ENCODE data around the gene SCFD2. TPM values are rescaled to one million over a fixed set of nuclear protein-coding genes. Genes with fewer than 3 reads are reported as not detected.

SCFD2 gene
- polyA plus RNA-seq, 1 donor from 2014 or later: 5.0 TPM

GRCh38 chr4:52925531-52925968 is 440.3 kb downstream of the SCFD2 start:
- Histone ChIP-seq H2AFZ (ENCODE audit: low read depth, low read length) (no peak overlapping the region), H3K27me3 (ENCODE audit: insufficient read depth, low read depth, low read length) (no peaks in the 10 kb centered on the region), H3F3A (ENCODE audit: insufficient read depth, low read length, poor library complexity, severe bottlenecking) (no peaks in the 10 kb centered on the region), H3K9me2 (ENCODE audit: insufficient read depth, low read length) (no peaks in the 10 kb centered on the region), H3K4me3 (ENCODE audit: low read length) (no peak overlapping the region), H3K36me3 (ENCODE audit: insufficient read depth, low read length) (no peaks in the 10 kb centered on the region), H3K9ac (ENCODE audit: low read length) (no peak overlapping the region), H3K9me3 (ENCODE audit: low read length) (no peaks in the 10 kb centered on the region), H4K20me1 (ENCODE audit: insufficient read depth) (no peaks in the 10 kb centered on the region), H3K4me2 (ENCODE audit: low read length) (no peak overlapping the region), H3K27ac (ENCODE audit: low read length) (no peak overlapping the region), H3K79me2 (replicated peaks; ENCODE audit: insufficient read depth, low read length) (no peaks in the 10 kb centered on the region)
- TF ChIP-seq EZH2 (IDR thresholded peaks at IDR 0.05; ENCODE audit: borderline replicate concordance, insufficient read depth, low read length, poor library complexity, severe bottlenecking) (no peak), TAF1 (IDR thresholded peaks at IDR 0.05; ENCODE audit: low read depth) (no peak), RAD21 (conservative IDR thresholded peaks at IDR 0.05) (no peak)
- TF ChIP-seq, protein P1, sequence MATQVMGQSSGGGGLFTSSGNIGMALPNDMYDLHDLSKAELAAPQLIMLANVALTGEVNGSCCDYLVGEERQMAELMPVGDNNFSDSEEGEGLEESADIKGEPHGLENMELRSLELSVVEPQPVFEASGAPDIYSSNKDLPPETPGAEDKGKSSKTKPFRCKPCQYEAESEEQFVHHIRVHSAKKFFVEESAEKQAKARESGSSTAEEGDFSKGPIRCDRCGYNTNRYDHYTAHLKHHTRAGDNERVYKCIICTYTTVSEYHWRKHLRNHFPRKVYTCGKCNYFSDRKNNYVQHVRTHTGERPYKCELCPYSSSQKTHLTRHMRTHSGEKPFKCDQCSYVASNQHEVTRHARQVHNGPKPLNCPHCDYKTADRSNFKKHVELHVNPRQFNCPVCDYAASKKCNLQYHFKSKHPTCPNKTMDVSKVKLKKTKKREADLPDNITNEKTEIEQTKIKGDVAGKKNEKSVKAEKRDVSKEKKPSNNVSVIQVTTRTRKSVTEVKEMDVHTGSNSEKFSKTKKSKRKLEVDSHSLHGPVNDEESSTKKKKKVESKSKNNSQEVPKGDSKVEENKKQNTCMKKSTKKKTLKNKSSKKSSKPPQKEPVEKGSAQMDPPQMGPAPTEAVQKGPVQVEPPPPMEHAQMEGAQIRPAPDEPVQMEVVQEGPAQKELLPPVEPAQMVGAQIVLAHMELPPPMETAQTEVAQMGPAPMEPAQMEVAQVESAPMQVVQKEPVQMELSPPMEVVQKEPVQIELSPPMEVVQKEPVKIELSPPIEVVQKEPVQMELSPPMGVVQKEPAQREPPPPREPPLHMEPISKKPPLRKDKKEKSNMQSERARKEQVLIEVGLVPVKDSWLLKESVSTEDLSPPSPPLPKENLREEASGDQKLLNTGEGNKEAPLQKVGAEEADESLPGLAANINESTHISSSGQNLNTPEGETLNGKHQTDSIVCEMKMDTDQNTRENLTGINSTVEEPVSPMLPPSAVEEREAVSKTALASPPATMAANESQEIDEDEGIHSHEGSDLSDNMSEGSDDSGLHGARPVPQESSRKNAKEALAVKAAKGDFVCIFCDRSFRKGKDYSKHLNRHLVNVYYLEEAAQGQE (IDR thresholded peaks at IDR 0.05; ENCODE audit: borderline replicate concordance): no peak
- TF ChIP-seq, protein P2, sequence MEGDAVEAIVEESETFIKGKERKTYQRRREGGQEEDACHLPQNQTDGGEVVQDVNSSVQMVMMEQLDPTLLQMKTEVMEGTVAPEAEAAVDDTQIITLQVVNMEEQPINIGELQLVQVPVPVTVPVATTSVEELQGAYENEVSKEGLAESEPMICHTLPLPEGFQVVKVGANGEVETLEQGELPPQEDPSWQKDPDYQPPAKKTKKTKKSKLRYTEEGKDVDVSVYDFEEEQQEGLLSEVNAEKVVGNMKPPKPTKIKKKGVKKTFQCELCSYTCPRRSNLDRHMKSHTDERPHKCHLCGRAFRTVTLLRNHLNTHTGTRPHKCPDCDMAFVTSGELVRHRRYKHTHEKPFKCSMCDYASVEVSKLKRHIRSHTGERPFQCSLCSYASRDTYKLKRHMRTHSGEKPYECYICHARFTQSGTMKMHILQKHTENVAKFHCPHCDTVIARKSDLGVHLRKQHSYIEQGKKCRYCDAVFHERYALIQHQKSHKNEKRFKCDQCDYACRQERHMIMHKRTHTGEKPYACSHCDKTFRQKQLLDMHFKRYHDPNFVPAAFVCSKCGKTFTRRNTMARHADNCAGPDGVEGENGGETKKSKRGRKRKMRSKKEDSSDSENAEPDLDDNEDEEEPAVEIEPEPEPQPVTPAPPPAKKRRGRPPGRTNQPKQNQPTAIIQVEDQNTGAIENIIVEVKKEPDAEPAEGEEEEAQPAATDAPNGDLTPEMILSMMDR (IDR thresholded peaks at IDR 0.05; ENCODE audit: poor library complexity, severe bottlenecking): no peak

DNA sequence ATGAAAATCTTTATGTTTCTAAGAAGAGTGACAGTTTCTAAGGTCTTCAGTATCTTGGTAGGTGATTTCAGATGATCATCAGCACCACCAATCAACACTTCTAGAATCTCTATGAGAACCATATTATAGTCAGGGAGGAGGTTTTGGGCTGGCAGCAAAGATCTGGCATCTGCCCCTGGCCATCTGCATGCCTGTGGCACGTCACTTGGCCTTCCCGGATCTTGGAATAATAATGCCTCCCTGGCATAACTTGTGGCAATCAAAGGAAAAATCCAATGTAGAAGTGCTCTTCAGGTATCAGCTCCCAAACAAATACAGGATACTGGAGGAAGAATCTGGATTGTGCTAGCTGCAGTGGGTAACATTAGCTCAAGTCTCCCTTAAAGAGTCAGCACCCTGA is 446.4 kb downstream of the SCFD2 start:
- Histone ChIP-seq H3K27ac (ENCODE audit: low read length) (no peak overlapping the region), H3K36me3 (ENCODE audit: insufficient read depth, low read length) (no peaks in the 10 kb centered on the region), H3K9me3 (ENCODE audit: low read length) (no peaks in the 10 kb centered on the region), H3K9ac (ENCODE audit: low read length) (no peak overlapping the region), H3K4me2 (ENCODE audit: low read length) (no peak overlapping the region), H3F3A (ENCODE audit: insufficient read depth, low read length, poor library complexity, severe bottlenecking) (no peaks in the 10 kb centered on the region), H3K27me3 (ENCODE audit: insufficient read depth, low read depth, low read length) (no peaks in the 10 kb centered on the region), H3K4me3 (ENCODE audit: low read length) (no peak overlapping the region), H3K79me2 (replicated peaks; ENCODE audit: insufficient read depth, low read length) (no peaks in the 10 kb centered on the region), H4K20me1 (ENCODE audit: insufficient read depth) (no peaks in the 10 kb centered on the region), H3K9me2 (ENCODE audit: insufficient read depth, low read length) (no peaks in the 10 kb centered on the region), H2AFZ (ENCODE audit: low read depth, low read length) (no peak overlapping the region)
- TF ChIP-seq, protein P2 (IDR thresholded peaks at IDR 0.05; ENCODE audit: poor library complexity, severe bottlenecking): no peak
- no peak for TF ChIP-seq EZH2 (IDR thresholded peaks at IDR 0.05; ENCODE audit: borderline replicate concordance, insufficient read depth, low read length, poor library complexity, severe bottlenecking)
- no peak for TF ChIP-seq EP300 (conservative IDR thresholded peaks at IDR 0.05; ENCODE audit: poor library complexity, severe bottlenecking)
- no peak for TF ChIP-seq SMC3 (conservative IDR thresholded peaks at IDR 0.05; ENCODE audit: poor library complexity)
- TF ChIP-seq, protein P1 (IDR thresholded peaks at IDR 0.05; ENCODE audit: borderline replicate concordance): no peak
- no peak for TF ChIP-seq RAD21 (conservative IDR thresholded peaks at IDR 0.05)
- TF ChIP-seq POLR2AphosphoS5 (IDR thresholded peaks at IDR 0.05): no peak
- TF ChIP-seq MXI1 (conservative IDR thresholded peaks at IDR 0.05; ENCODE audit: poor library complexity, severe bottlenecking): no peak
- no peak for TF ChIP-seq TAF1 (IDR thresholded peaks at IDR 0.05; ENCODE audit: low read depth)
